Colonic mucosa (tissue), 4 donors: ENCODE data around the gene NOL11. TPM values are rescaled to one million over a fixed set of nuclear protein-coding genes. Genes with fewer than 3 reads are reported as not detected.

ENCODE experiments used
- DNase-seq: peaks from one replicate; pipeline ENCODE4 v3.0.0-alpha.2; 2020
- H3K27ac ChIP-seq: fragments of 200-600 bp; one replicate; pipeline ENCODE4 v1.8.0; 2021
- H3K27me3 ChIP-seq: fragments of 200-600 bp; one replicate; pipeline ENCODE4 v1.8.0; 2021
- H3K36me3 ChIP-seq: fragments of 200-600 bp; one replicate; pipeline ENCODE4 v1.8.0; 2021
- H3K4me1 ChIP-seq: fragments of 200-600 bp; one replicate; pipeline ENCODE4 v1.8.0; 2021; ENCODE audit warnings: mild to moderate bottlenecking
- H3K4me3 ChIP-seq: fragments of 200-600 bp; one replicate; pipeline ENCODE4 v1.8.0; 2021
- H3K9ac ChIP-seq, 2 donors: one replicate each; pipeline ENCODE4 v1.7.0; 2013; ENCODE audit warnings: control low read depth in 2 of 2, low read depth in 2 of 2, low read length in 2 of 2
- H3K9me3 ChIP-seq: fragments of 200-600 bp; one replicate; pipeline ENCODE4 v1.8.0; 2021
- CTCF ChIP-seq: fragments of 200-600 bp; IDR thresholded peaks from one replicate; pipeline ENCODE4 v1.8.0; 2022; ENCODE audit warnings: antibody characterized with exemption, mild to moderate bottlenecking
- intact Hi-C: fragments of 100-400 bp; cut with DNase I; formaldehyde crosslinking; loops from one replicate; pipeline ENCODE4 v1.14.1; 2022
- total RNA-seq, 2 donors: library from RNA; stranded (reverse); fragmentation: NEBNext Ultra II Directional in 1 of 2; extraction: Animal tissue kit (Norgen Biotek cat#: 25700) in 1 of 2; gene quantifications; one replicate each; pipeline ENCODE4 v1.2.1, GENCODE V29; 2021
- donor health status: healthy.
- donor health status: DM: no; HTN: no; CAD: no.
- donor health status: DM: no; HTN: no; CAD: no.

NOL11 gene
- total RNA-seq, 2 donors from 2014 or later: 27.8 to 43.3 TPM

GRCh38 chr17:67678414-67678813 is 39.3 kb upstream of the NOL11 start:
- H3K4me1 ChIP-seq: no peaks in the 10 kb centered on the region
- no peak overlapping the region for H3K4me3 ChIP-seq
- no peak for TF ChIP-seq CTCF
- no peak overlapping the region for H3K27ac ChIP-seq
- DNase-seq: no peak
- no peak overlapping the region for H3K9ac ChIP-seq
- intact Hi-C loops: no loop called here
- H3K27me3 ChIP-seq: no peaks in the 10 kb centered on the region
- no peaks in the 10 kb centered on the region for H3K9me3 ChIP-seq
- H3K36me3 ChIP-seq: no peaks in the 10 kb centered on the region

- no peak for TF ChIP-seq CTCF
- no peaks in the 10 kb centered on the region for H3K4me1 ChIP-seq
Observed at GRCh38 chr17:67679225-67679624, 38.5 kb upstream of the NOL11 start.

GRCh38 chr17:67679721-67680120 is 38.0 kb upstream of the NOL11 start:
- TF ChIP-seq CTCF: no peak
- intact Hi-C loops: loop anchor here (10.0 kb wide), 1 partner anchor 205 kb away; no protein-coding TSS in a partner anchor
- no peaks in the 10 kb centered on the region for H3K27me3 ChIP-seq

More at GRCh38 chr17:67679225-67679624, 38.5 kb upstream of the NOL11 start:
- Histone ChIP-seq H3K27me3 (no peaks in the 10 kb centered on the region), H3K9ac (no peak overlapping the region), H3K36me3 (no peaks in the 10 kb centered on the region), H3K27ac (no peak overlapping the region), H3K4me3 (no peak overlapping the region), H3K9me3 (no peaks in the 10 kb centered on the region)
- intact Hi-C loops: no loop called here
- no peak for DNase-seq

GRCh38 chr17:67680445-67681224 is 37.1 kb upstream of the NOL11 start:
- DNase-seq: no peak
- Histone ChIP-seq H3K4me1 (no peaks in the 10 kb centered on the region), H3K27me3 (no peaks in the 10 kb centered on the region), H3K4me3 (no peak overlapping the region), H3K9me3 (no peaks in the 10 kb centered on the region), H3K27ac (no peak overlapping the region), H3K9ac (no peak overlapping the region), H3K36me3 (no peaks in the 10 kb centered on the region)
- no peak for TF ChIP-seq CTCF
- intact Hi-C loops: loop anchor here (10.0 kb wide), 1 partner anchor 206 kb away; no protein-coding TSS in a partner anchor

More at GRCh38 chr17:67679721-67680120, 38.0 kb upstream of the NOL11 start:
- no peak overlapping the region for H3K9ac ChIP-seq
- no peaks in the 10 kb centered on the region for H3K36me3 ChIP-seq
- no peak for DNase-seq
- no peak overlapping the region for H3K4me3 ChIP-seq
- H3K4me1 ChIP-seq: no peaks in the 10 kb centered on the region
- no peak overlapping the region for H3K27ac ChIP-seq
- no peaks in the 10 kb centered on the region for H3K9me3 ChIP-seq

GRCh38 chr17:67682196-67682595 is 35.5 kb upstream of the NOL11 start:
- no peak for TF ChIP-seq CTCF
- intact Hi-C loops: loop anchor here (10.0 kb wide), 1 partner anchor 207 kb away; no protein-coding TSS in a partner anchor
- Histone ChIP-seq H3K4me3 (no peak overlapping the region), H3K27me3 (no peaks in the 10 kb centered on the region), H3K9ac (no peak overlapping the region), H3K27ac (no peak overlapping the region), H3K9me3 (no peaks in the 10 kb centered on the region), H3K4me1 (no peaks in the 10 kb centered on the region), H3K36me3 (no peaks in the 10 kb centered on the region)
- DNase-seq: no peak
